ENCODE results near the gene OGFOD3. TPM values are rescaled to one million over a fixed set of nuclear protein-coding genes. Genes with fewer than 3 reads are reported as not detected.

The OGFOD3 gene
- total RNA-seq, 1 donor from 2014 or later: 28.5 TPM

GRCh38 chr17:82449131-82449882, 30.9 kb upstream of the OGFOD3 start:
- DNase-seq (no peak), ATAC-seq (peak; percentile 4)
- intact Hi-C loops (cut with micrococcal nuclease): no loop called here

- intact Hi-C loops (cut with micrococcal nuclease): no loop called here
- no peak for DNase-seq
- no peak for ATAC-seq
Observed at GRCh38 chr17:82447876-82448275, 29.5 kb upstream of the OGFOD3 start.

GRCh38 chr17:82446649-82447048, 28.3 kb upstream of the OGFOD3 start:
- intact Hi-C loops (cut with micrococcal nuclease): no loop called here
- DNase-seq (no peak), ATAC-seq (no peak)

GRCh38 chr17:82446124-82446523, 27.7 kb upstream of the OGFOD3 start:
- ATAC-seq (no peak), DNase-seq (no peak)
- intact Hi-C loops (cut with micrococcal nuclease): no loop called here

GRCh38 chr17:82445542-82445941, 27.2 kb upstream of the OGFOD3 start:
- intact Hi-C loops (cut with micrococcal nuclease): no loop called here
- ATAC-seq (no peak), DNase-seq (no peak)

GRCh38 chr17:82444941-82445521, 26.6 kb upstream of the OGFOD3 start:
- ATAC-seq: no peak
- intact Hi-C loops (cut with micrococcal nuclease): no loop called here
- DNase-seq: peak; percentile 57

GRCh38 chr17:82444284-82444893, 26.0 kb upstream of the OGFOD3 start:
- ATAC-seq (no peak), DNase-seq (no peak)
- intact Hi-C loops (cut with micrococcal nuclease): no loop called here

- ATAC-seq: no peak
- intact Hi-C loops (cut with micrococcal nuclease): no loop called here
- peak; percentile 33 for DNase-seq
Observed at GRCh38 chr17:82443465-82444283, 25.3 kb upstream of the OGFOD3 start.

- intact Hi-C loops (cut with micrococcal nuclease): no loop called here
- ATAC-seq: no peak
- DNase-seq: no peak
Observed at GRCh38 chr17:82442643-82443464, 24.5 kb upstream of the OGFOD3 start.

GRCh38 chr17:82441691-82442487, 23.5 kb upstream of the OGFOD3 start:
- ATAC-seq: no peak
- intact Hi-C loops (cut with micrococcal nuclease): no loop called here
- DNase-seq: no peak

- DNase-seq: peak; percentile 61
- ATAC-seq: peak; percentile 28
- intact Hi-C loops (cut with micrococcal nuclease): no loop called here
Observed at GRCh38 chr17:82440991-82441627, 22.7 kb upstream of the OGFOD3 start.

- intact Hi-C loops (cut with micrococcal nuclease): no loop called here
- DNase-seq (no peak), ATAC-seq (peak; percentile 15)
Observed at GRCh38 chr17:82440469-82440981, 22.1 kb upstream of the OGFOD3 start.

- DNase-seq: no peak
- intact Hi-C loops (cut with micrococcal nuclease): no loop called here
Observed at GRCh38 chr17:82439829-82440365, 21.5 kb upstream of the OGFOD3 start.

GRCh38 chr17:82439194-82439828, 20.9 kb upstream of the OGFOD3 start:
- no peak for ATAC-seq
- DNase-seq: no peak
- intact Hi-C loops (cut with micrococcal nuclease): no loop called here

More at GRCh38 chr17:82439829-82440365, 21.5 kb upstream of the OGFOD3 start:
- ATAC-seq: no peak

GRCh38 chr17:82438401-82439193, 20.2 kb upstream of the OGFOD3 start:
- ATAC-seq (no peak), DNase-seq (no peak)
- intact Hi-C loops (cut with micrococcal nuclease): no loop called here

- DNase-seq (no peak), ATAC-seq (no peak)
- intact Hi-C loops (cut with micrococcal nuclease): no loop called here
Observed at GRCh38 chr17:82437325-82437668, 18.9 kb upstream of the OGFOD3 start.
